Thoracic aorta (tissue), 2 donors: Measurements from ENCODE around the gene CALCOCO2. TPM values are rescaled to one million over a fixed set of nuclear protein-coding genes. Genes with fewer than 3 reads are reported as not detected.
"Not testable (repeated sequence)": the region's sequence is repeated elsewhere in the genome, so short reads cannot be mapped to it uniquely, and the experiment has no call there.

Experiments used
- ATAC-seq: fragments of 150-250 bp; one replicate; pipeline ENCODE4 v1.8.0; 2017; ENCODE audit warnings: low read depth; ENCODE audit not compliant: insufficient number of reproducible peaks, low FRiP score
- DNase-seq: peaks from one replicate; pipeline ENCODE4 v3.0.0-alpha.2; 2020; ENCODE audit warnings: low spot score
- H3K27ac ChIP-seq, 2 donors: fragments of 200-600 bp; sonication (generic); 1 replicate in 1 of 2; 2 replicates in 1 of 2; pipeline ENCODE4 v1.5.1; 2016; ENCODE audit warnings: mild to moderate bottlenecking in 2 of 2, moderate library complexity in 2 of 2
- H3K27me3 ChIP-seq: fragments of 200-600 bp; sonication (generic); replicated peaks from 2 replicates; pipeline ENCODE4 v1.6.0; 2016; ENCODE audit warnings: mild to moderate bottlenecking; ENCODE audit not compliant: insufficient read depth
- H3K36me3 ChIP-seq: fragments of 200-600 bp; sonication (generic); one replicate; pipeline ENCODE4 v1.5.1; 2016
- H3K4me1 ChIP-seq, 2 donors: fragments of 200-600 bp; sonication (generic); 1 replicate in 1 of 2; 2 replicates in 1 of 2; pipeline versions ENCODE4 v1.5.1 to v1.6.0; 2016; ENCODE audit warnings: low read depth in 2 of 2, mild to moderate bottlenecking in 1 of 2; ENCODE audit not compliant: control insufficient read depth in 1 of 2
- H3K4me3 ChIP-seq: fragments of 200-600 bp; sonication (generic); 2 replicates; pipeline ENCODE4 v1.5.1; 2016; ENCODE audit warnings: mild to moderate bottlenecking
- H3K9me3 ChIP-seq: fragments of 200-600 bp; sonication (generic); 2 replicates; pipeline ENCODE4 v1.5.1; 2016
- total RNA-seq, 2 donors: library from RNA; depleted of rRNA; stranded (reverse); fragments of >200 nt; gene quantifications; one replicate each; pipeline versions ENCODE4 v1.1.0 to v1.2.3, GENCODE V29; 2016
- TF ChIP-seq, protein P1 (sequence below): fragments of 200-600 bp; sonication (generic); IDR thresholded peaks from one replicate; pipeline ENCODE4 v1.5.1; 2019; ENCODE audit warnings: antibody characterized with exemption

The CALCOCO2 gene
- total RNA-seq, 2 donors from 2014 or later, result 122 to 192 TPM

DNA sequence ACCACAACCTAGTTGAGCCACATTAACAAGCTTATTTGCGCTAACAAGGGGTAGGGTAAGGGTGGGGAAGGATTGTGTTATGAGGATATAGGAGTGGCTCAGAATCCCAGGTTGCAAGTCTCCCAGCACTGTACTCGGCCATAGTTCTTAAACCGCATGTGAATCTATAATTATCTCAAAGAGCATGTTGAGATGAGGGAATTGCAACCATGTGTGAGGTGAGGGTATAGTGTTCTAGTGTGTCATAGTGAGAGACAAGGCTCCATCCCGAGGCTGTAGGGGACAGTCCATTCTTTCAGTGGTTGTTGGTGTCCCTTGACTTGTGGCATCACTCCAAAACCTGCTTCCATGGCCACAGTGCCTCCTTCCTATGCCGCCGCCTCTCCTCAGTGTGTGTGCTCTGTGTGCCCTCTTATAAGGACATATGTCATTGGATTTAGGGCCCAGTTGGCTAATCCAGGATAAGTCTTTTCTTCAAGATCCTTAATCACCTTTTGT is 39.0 kb downstream of the CALCOCO2 start:
- H3K27ac ChIP-seq, result no peak overlapping the region
- H3K27me3 ChIP-seq, result no peaks in the 10 kb centered on the region
- TF ChIP-seq, protein P1, sequence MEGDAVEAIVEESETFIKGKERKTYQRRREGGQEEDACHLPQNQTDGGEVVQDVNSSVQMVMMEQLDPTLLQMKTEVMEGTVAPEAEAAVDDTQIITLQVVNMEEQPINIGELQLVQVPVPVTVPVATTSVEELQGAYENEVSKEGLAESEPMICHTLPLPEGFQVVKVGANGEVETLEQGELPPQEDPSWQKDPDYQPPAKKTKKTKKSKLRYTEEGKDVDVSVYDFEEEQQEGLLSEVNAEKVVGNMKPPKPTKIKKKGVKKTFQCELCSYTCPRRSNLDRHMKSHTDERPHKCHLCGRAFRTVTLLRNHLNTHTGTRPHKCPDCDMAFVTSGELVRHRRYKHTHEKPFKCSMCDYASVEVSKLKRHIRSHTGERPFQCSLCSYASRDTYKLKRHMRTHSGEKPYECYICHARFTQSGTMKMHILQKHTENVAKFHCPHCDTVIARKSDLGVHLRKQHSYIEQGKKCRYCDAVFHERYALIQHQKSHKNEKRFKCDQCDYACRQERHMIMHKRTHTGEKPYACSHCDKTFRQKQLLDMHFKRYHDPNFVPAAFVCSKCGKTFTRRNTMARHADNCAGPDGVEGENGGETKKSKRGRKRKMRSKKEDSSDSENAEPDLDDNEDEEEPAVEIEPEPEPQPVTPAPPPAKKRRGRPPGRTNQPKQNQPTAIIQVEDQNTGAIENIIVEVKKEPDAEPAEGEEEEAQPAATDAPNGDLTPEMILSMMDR, result no peak
- H3K4me1 ChIP-seq, result peaks cover 0 to 4% of the 10 kb centered on the region in 2 donors
- no peaks in the 10 kb centered on the region for H3K9me3 ChIP-seq
- no peak overlapping the region for H3K4me3 ChIP-seq
- DNase-seq (no peak), ATAC-seq (no peak)
- H3K36me3 ChIP-seq, result peaks cover 4% of the 10 kb centered on the region

DNA sequence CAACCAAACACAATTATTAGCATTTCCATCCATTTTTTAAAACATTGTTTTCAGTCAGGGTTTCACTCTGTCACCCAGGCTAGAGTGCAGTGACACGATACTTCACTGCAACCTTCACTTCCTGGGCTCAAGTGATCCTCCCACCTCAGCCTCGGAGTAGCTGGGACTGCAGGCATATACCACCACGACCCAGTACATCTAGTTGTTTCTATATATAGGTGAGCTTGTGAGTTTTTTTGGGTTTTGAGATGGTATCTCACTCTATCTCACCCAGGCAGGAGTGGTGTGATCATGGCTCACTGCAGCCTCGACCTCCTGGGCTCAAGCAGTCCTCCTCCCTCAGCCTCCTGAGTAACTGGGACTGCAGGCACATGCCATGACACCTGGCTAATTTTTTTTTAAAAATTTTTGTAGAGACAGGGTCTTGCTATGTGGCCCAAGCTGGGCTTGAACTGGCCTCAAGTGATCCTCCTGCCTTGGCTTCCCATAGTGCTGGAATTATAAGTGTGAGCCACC is 40.3 kb downstream of the CALCOCO2 start:
- DNase-seq (no peak), ATAC-seq (no peak)
- H3K4me1 ChIP-seq, result peaks cover 0 to 4% of the 10 kb centered on the region in 2 donors
- H3K27ac ChIP-seq, result no peak overlapping the region
- H3K27me3 ChIP-seq, result no peaks in the 10 kb centered on the region
- no peaks in the 10 kb centered on the region for H3K36me3 ChIP-seq
- TF ChIP-seq, protein P1, result no peak
- H3K9me3 ChIP-seq, result no peaks in the 10 kb centered on the region
- no peak overlapping the region for H3K4me3 ChIP-seq

DNA sequence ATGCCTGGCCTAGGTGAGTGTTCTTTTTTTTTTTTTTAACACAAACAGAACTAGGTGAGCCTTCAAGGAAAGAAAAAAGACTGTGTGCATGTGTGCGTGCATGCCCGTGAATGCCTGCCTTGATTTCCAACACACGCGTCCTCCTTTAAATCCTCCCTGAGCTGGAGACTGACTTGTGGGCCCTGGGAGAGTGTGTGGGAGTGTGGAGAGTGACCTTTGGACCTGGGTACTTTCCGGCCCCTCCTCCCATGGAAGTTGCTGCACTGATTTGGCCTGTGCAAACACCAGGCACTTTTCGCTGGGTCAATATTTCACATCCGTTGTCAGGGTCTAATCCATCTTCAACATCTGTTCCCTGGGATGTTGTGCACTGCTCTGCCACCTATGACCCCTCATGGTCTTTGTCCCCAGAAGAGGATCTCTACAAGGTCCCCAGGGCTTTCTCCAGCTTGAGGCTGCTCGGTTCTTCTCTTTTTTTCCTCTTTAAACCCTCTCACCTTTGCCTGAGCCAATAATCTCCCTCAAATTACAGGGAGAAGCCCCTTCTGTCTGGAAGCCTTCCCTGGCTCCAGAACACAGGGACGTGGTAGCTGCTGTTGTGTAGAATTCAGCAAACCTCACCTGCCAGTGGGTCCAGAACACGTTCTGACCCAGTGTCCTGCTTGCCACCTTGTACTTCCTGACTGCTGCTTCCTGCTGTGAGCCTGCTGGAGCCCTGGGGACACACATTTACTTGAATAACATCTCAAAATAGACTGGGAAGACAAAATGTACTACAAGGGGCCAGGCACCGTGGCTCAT is 40.9 kb downstream of the CALCOCO2 start:
- DNase-seq (no peak), ATAC-seq (no peak)
- no peak overlapping the region for H3K4me3 ChIP-seq
- no peaks in the 10 kb centered on the region for H3K9me3 ChIP-seq
- TF ChIP-seq, protein P1, result no peak
- H3K4me1 ChIP-seq, result peaks cover 0 to 4% of the 10 kb centered on the region in 2 donors
- no peaks in the 10 kb centered on the region for H3K36me3 ChIP-seq
- no peak overlapping the region for H3K27ac ChIP-seq
- no peaks in the 10 kb centered on the region for H3K27me3 ChIP-seq

DNA sequence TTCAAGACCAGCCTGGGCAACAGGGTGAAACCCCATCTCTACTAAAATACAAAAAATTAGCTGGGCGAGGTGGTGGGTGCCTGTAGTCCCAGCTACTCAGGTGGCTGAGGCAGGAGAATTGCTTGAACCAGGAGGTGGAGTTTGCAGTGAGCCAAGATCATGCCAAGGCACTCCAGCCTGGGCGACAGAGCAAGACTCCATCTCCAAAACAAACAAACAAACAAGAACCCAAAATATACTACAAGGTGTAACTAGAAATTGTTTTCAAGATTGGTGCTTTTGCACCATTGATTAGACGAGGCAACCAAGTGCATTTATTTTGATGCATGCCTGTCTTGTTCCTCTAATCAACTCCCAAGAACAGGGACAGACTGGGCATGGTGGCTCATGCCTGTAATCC is 41.6 kb downstream of the CALCOCO2 start:
- H3K27ac ChIP-seq, H3K4me3 ChIP-seq, H3K27me3 ChIP-seq, ATAC-seq, DNase-seq, H3K36me3 ChIP-seq, H3K9me3 ChIP-seq, H3K4me1 ChIP-seq: not testable (repeated sequence)

DNA sequence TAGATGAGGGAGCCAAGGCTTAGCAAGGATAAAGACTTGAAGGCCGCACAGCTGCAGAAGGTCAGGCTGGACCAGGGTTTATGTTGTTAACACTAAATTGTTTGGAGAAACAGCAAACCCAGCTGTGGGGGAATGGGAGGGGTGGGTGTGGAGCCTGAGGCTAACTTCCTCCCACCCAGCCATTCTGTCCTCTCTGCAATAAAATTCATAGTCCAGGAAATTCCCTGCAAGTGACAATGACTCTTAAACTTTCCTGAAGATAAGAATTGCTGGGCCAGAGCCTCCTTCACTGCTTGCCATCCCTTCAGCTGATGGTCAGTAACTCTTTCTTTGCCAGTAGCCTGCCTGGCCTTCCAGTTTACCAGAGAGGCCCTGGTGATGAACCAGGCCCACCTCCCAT is 42.4 kb downstream of the CALCOCO2 start:
- TF ChIP-seq, protein P1, result no peak
- Histone ChIP-seq H3K27me3 (no peaks in the 10 kb centered on the region), H3K27ac (no peak overlapping the region), H3K36me3 (no peaks in the 10 kb centered on the region), H3K9me3 (no peaks in the 10 kb centered on the region), H3K4me3 (no peak overlapping the region), H3K4me1 (peaks cover 0 to 4% of the 10 kb centered on the region in 2 donors)
- ATAC-seq (no peak), DNase-seq (no peak)
